GM23338 (cell line): ENCODE results near the gene ATP8A2. TPM values are rescaled to one million over a fixed set of nuclear protein-coding genes. Genes with fewer than 3 reads are reported as not detected.

Experiments used
- ATAC-seq: fragments of 200-7000 bp; cut with Tn5 transposase; 3 replicates; pipeline ENCODE4 v1.9.1; 2020
- DNase-seq: peaks from one replicate; pipeline ENCODE4 v3.0.0-alpha.2; 2015; ENCODE audit warnings: low spot score
- H2AFZ ChIP-seq: fragments of 200-600 bp; sonication (generic); 2 replicates; pipeline ENCODE4 v1.8.0; 2016; ENCODE audit warnings: antibody characterized with exemption, mild to moderate bottlenecking, moderate library complexity
- H3F3A ChIP-seq: fragments of 200-600 bp; sonication (generic); replicated peaks from 2 replicates; pipeline ENCODE4 v1.8.0; 2017; ENCODE audit warnings: antibody characterized with exemption, mixed run types, low read depth
- H3K27ac ChIP-seq: fragments of 200-600 bp; sonication (generic); 2 replicates; pipeline ENCODE4 v1.6.1; 2016; ENCODE audit warnings: low read depth
- H3K27me3 ChIP-seq: fragments of 200-600 bp; sonication (generic); 2 replicates; pipeline ENCODE4 v1.8.0; 2016; ENCODE audit warnings: mild to moderate bottlenecking, mixed run types, moderate library complexity; ENCODE audit not compliant: insufficient read depth
- H3K36me3 ChIP-seq: fragments of 200-600 bp; sonication (generic); 2 replicates; pipeline ENCODE4 v1.8.0; 2016; ENCODE audit warnings: mild to moderate bottlenecking; ENCODE audit not compliant: insufficient read depth
- H3K4me1 ChIP-seq: fragments of 200-600 bp; sonication (generic); 2 replicates; pipeline ENCODE4 v1.8.0; 2016; ENCODE audit warnings: mild to moderate bottlenecking, moderate library complexity; ENCODE audit not compliant: insufficient read depth
- H3K4me2 ChIP-seq: fragments of 200-600 bp; sonication (generic); 2 replicates; pipeline ENCODE4 v1.7.1; 2017; ENCODE audit warnings: mixed run types
- H3K4me3 ChIP-seq: fragments of 200-600 bp; sonication (generic); 2 replicates; pipeline ENCODE4 v1.6.1; 2016; ENCODE audit warnings: mixed run types
- H3K79me2 ChIP-seq: fragments of 200-600 bp; sonication (generic); replicated peaks from 2 replicates; pipeline ENCODE4 v1.8.0; 2017; ENCODE audit warnings: mild to moderate bottlenecking; ENCODE audit not compliant: insufficient read depth
- H3K9me2 ChIP-seq: fragments of 200-600 bp; sonication (generic); 2 replicates; pipeline ENCODE4 v1.8.0; 2017; ENCODE audit not compliant: insufficient read depth
- H4K20me1 ChIP-seq: fragments of 200-600 bp; sonication (generic); replicated peaks from 2 replicates; pipeline ENCODE4 v1.8.0; 2017; ENCODE audit warnings: mild to moderate bottlenecking; ENCODE audit not compliant: insufficient read depth
- H3K27ac Mint-ChIP-seq: 2 replicates; pipeline ENCODE4 v1.8.0; 2020; ENCODE audit warnings: inconsistent platforms, mild to moderate bottlenecking, moderate library complexity, mixed read lengths
- H3K27me3 Mint-ChIP-seq: 3 replicates; pipeline ENCODE4 v1.8.0; 2022; ENCODE audit warnings: low read depth, mild to moderate bottlenecking, moderate library complexity, mixed read lengths, inconsistent platforms; ENCODE audit not compliant: insufficient read depth, poor library complexity
- H3K36me3 Mint-ChIP-seq: 3 replicates; pipeline ENCODE4 v1.8.0; 2021; ENCODE audit warnings: low read depth, mild to moderate bottlenecking, inconsistent platforms, moderate library complexity, mixed read lengths
- H3K4me1 Mint-ChIP-seq: 3 replicates; pipeline ENCODE4 v1.8.0; 2020; ENCODE audit warnings: mild to moderate bottlenecking, inconsistent platforms, mixed read lengths
- H3K4me3 Mint-ChIP-seq: 3 replicates; pipeline ENCODE4 v1.8.0; 2021; ENCODE audit warnings: moderate library complexity, mild to moderate bottlenecking, inconsistent platforms, mixed read lengths
- H3K9me3 Mint-ChIP-seq: 3 replicates; pipeline ENCODE4 v1.8.0; 2020; ENCODE audit warnings: moderate library complexity, mild to moderate bottlenecking, inconsistent platforms, mixed read lengths
- EZH2phosphoT487 ChIP-seq: fragments of 200-600 bp; sonication (generic); IDR thresholded peaks from one replicate; pipeline ENCODE4 v1.8.1; 2018; ENCODE audit warnings: antibody characterized with exemption; ENCODE audit not compliant: unreplicated experiment
- JUNB ChIP-seq: IDR thresholded peaks from one replicate; pipeline ENCODE4 v1.6.1; 2016; ENCODE audit warnings: antibody characterized with exemption; ENCODE audit not compliant: unreplicated experiment
- NANOG ChIP-seq: IDR thresholded peaks from 2 replicates; pipeline ENCODE4 v1.6.1; 2016; ENCODE audit warnings: antibody characterized with exemption, borderline replicate concordance
- STAT1 ChIP-seq: IDR thresholded peaks from one replicate; pipeline ENCODE4 v1.6.1; 2016; ENCODE audit warnings: antibody characterized with exemption; ENCODE audit not compliant: unreplicated experiment
- ZNF114 ChIP-seq: fragments of 250-450 bp; sonication (Bioruptor Pico); IDR thresholded peaks from 2 replicates; pipeline ENCODE4 v1.5.0; 2020; ENCODE audit warnings: mild to moderate bottlenecking, moderate library complexity
- ZNF462 ChIP-seq: fragments of 250-450 bp; sonication (Bioruptor Pico); IDR thresholded peaks from 2 replicates; pipeline ENCODE4 v1.5.0; 2020; ENCODE audit warnings: mild to moderate bottlenecking, moderate library complexity
- polyA plus RNA-seq: library from polyadenylated mRNA; unstranded; fragments of >200 nt; fragmentation: Nextera tagmentation; extraction: Ambion mirVana; gene quantifications from 2 replicates; pipeline ENCODE4 v1.2.1, GENCODE V29; 2016
- total RNA-seq: library from RNA; depleted of rRNA; stranded (reverse); fragments of >200 nt; shearing (Covaris generic); gene quantifications from 2 replicates; pipeline ENCODE4 v1.2.3, GENCODE V29; 2014

Gene ATP8A2
- total and polyA plus RNA-seq, 2 experiments from 2014 or later, result 5.7 to 8.8 TPM

GRCh38 chr13:25971047-25971446 is 599.3 kb downstream of the ATP8A2 start (continued):
- TF ChIP-seq ZNF462 (CRISPR knock-in tag) (no peak), NANOG (no peak), ZNF114 (no peak), JUNB (no peak), EZH2phosphoT487 (no peak), STAT1 (no peak)

- Mint-ChIP-seq H3K4me1 (peaks cover 87% of the 10 kb centered on the region), H3K27ac (no peak overlapping the region), H3K4me3 (no peak overlapping the region), H3K27me3 (peaks cover 24% of the 10 kb centered on the region), H3K36me3 (no peaks in the 10 kb centered on the region), H3K9me3 (no peaks in the 10 kb centered on the region)
- H3K4me1 ChIP-seq, result peaks cover 64% of the 10 kb centered on the region
- H3K27me3 ChIP-seq, result no peaks in the 10 kb centered on the region
- no peak for TF ChIP-seq STAT1
- TF ChIP-seq JUNB, result no peak
- ATAC-seq, result peak; percentile 73
- no peak overlapping the region for H2AFZ ChIP-seq
- H3K79me2 ChIP-seq, result no peaks in the 10 kb centered on the region
- H3K36me3 ChIP-seq, result no peaks in the 10 kb centered on the region
- DNase-seq, result peak; percentile 24
- H3F3A ChIP-seq, result peaks cover 11% of the 10 kb centered on the region
- H4K20me1 ChIP-seq, result no peaks in the 10 kb centered on the region
- H3K4me2 ChIP-seq, result peak overlapping the region; percentile 33; the same call in 1 of the 2 replicates
- H3K4me3 ChIP-seq, result no peak overlapping the region
- no peaks in the 10 kb centered on the region for H3K9me2 ChIP-seq
- no peak overlapping the region for H3K27ac ChIP-seq
These were observed 599.8 kb downstream of the ATP8A2 start for GRCh38 chr13:25971459-25972145.
